WTC11 (cell line): ENCODE results near the gene ZC3H7B. TPM values are rescaled to one million over a fixed set of nuclear protein-coding genes. Genes with fewer than 3 reads are reported as not detected.

Source experiments
- ATAC-seq: fragments of 200-7000 bp; cut with Tn5 transposase; 2 replicates; pipeline ENCODE4 v1.10.0; 2021; ENCODE audit warnings: mild to moderate bottlenecking, moderate library complexity
- CTCF ChIA-PET: fragments of 300-600 bp; sonication (Branson Sonifier 250); formaldehyde crosslinking; loops from one replicate; lab custom pipeline; 2021; ENCODE audit warnings: antibody characterized with exemption; lab: Charles Lee
- POLR2A ChIA-PET: fragments of 350-600 bp; sonication (Branson Sonifier 250); formaldehyde crosslinking; loops from one replicate; lab custom pipeline; 2021; ENCODE audit warnings: antibody characterized with exemption; lab: Charles Lee
- DNase-seq: peaks from one replicate; pipeline ENCODE4 v3.0.0; 2021; ENCODE audit warnings: low spot score
- H3K27ac Mint-ChIP-seq: 2 replicates; pipeline ENCODE4 v1.8.0; 2021; ENCODE audit warnings: mixed read lengths
- H3K27me3 Mint-ChIP-seq: 2 replicates; pipeline ENCODE4 v1.8.0; 2021; ENCODE audit warnings: low read depth, mild to moderate bottlenecking, moderate library complexity, mixed read lengths
- H3K36me3 Mint-ChIP-seq: 2 replicates; pipeline ENCODE4 v1.8.0; 2021; ENCODE audit warnings: mixed read lengths
- H3K4me1 Mint-ChIP-seq: 2 replicates; pipeline ENCODE4 v1.8.0; 2022; ENCODE audit warnings: mixed read lengths
- H3K4me3 Mint-ChIP-seq: 2 replicates; pipeline ENCODE4 v1.8.0; 2021; ENCODE audit warnings: mild to moderate bottlenecking, moderate library complexity, mixed read lengths
- H3K9me3 Mint-ChIP-seq: 2 replicates; pipeline ENCODE4 v1.8.0; 2021; ENCODE audit warnings: mixed read lengths
- AFF4 ChIP-seq: sonication (generic); formaldehyde crosslinking; IDR thresholded peaks from 2 replicates; pipeline ENCODE4 v1.8.1; 2023; ENCODE audit warnings: mild to moderate bottlenecking, missing genetic modification reagents, borderline replicate concordance
- ATF1 ChIP-seq: sonication (generic); formaldehyde crosslinking; IDR thresholded peaks from 2 replicates; pipeline ENCODE4 v1.8.1; 2023; ENCODE audit warnings: mild to moderate bottlenecking, moderate library complexity, missing genetic modification reagents
- ATF2 ChIP-seq: sonication (generic); formaldehyde crosslinking; IDR thresholded peaks from 2 replicates; pipeline ENCODE4 v1.8.1; 2022; ENCODE audit warnings: low read depth, missing genetic modification reagents, borderline replicate concordance
- CBFB ChIP-seq: sonication (generic); formaldehyde crosslinking; IDR thresholded peaks from 2 replicates; pipeline ENCODE4 v1.8.1; 2022; ENCODE audit warnings: mild to moderate bottlenecking, low read depth, missing genetic modification reagents
- CTCF ChIP-seq: fragments of 200-600 bp; IDR thresholded peaks from 2 replicates; pipeline ENCODE4 v1.8.0; 2022; ENCODE audit warnings: antibody characterized with exemption
- E2F1 ChIP-seq: sonication (generic); formaldehyde crosslinking; IDR thresholded peaks from 2 replicates; pipeline ENCODE4 v1.8.0; 2022; ENCODE audit warnings: mild to moderate bottlenecking, missing genetic modification reagents
- ETV6 ChIP-seq: sonication (generic); formaldehyde crosslinking; IDR thresholded peaks from 2 replicates; pipeline ENCODE4 v1.8.1; 2022; ENCODE audit warnings: mild to moderate bottlenecking, missing genetic modification reagents
- FOXK1 ChIP-seq: sonication (generic); formaldehyde crosslinking; IDR thresholded peaks from 2 replicates; pipeline ENCODE4 v1.8.0; 2022; ENCODE audit warnings: mild to moderate bottlenecking, moderate library complexity, missing genetic modification reagents
- FOXP1 ChIP-seq: sonication (generic); formaldehyde crosslinking; IDR thresholded peaks from 2 replicates; pipeline ENCODE4 v1.8.0; 2022; ENCODE audit warnings: missing genetic modification reagents, mild to moderate bottlenecking, moderate library complexity, borderline replicate concordance
- MAX ChIP-seq: sonication (generic); formaldehyde crosslinking; IDR thresholded peaks from 2 replicates; pipeline ENCODE4 v1.8.0; 2022; ENCODE audit warnings: mild to moderate bottlenecking, missing genetic modification reagents
- NFATC4 ChIP-seq: fragments of 250-450 bp; sonication (Bioruptor Pico); IDR thresholded peaks from 2 replicates; pipeline ENCODE4 v1.9.0; 2021; ENCODE audit warnings: mild to moderate bottlenecking
- NFE2L1 ChIP-seq: sonication (generic); formaldehyde crosslinking; IDR thresholded peaks from 2 replicates; pipeline ENCODE4 v1.8.1; 2023; ENCODE audit warnings: missing genetic modification reagents
- NR2C2 ChIP-seq: sonication (generic); formaldehyde crosslinking; IDR thresholded peaks from 2 replicates; pipeline ENCODE4 v1.8.0; 2022; ENCODE audit warnings: mild to moderate bottlenecking, missing genetic modification reagents
- NR3C1 ChIP-seq: sonication (generic); formaldehyde crosslinking; conservative IDR thresholded peaks from 2 replicates; pipeline ENCODE4 v1.8.1; 2023; ENCODE audit warnings: low read depth, mild to moderate bottlenecking, missing genetic modification reagents
- OVOL2 ChIP-seq: fragments of 250-450 bp; sonication (Bioruptor Pico); IDR thresholded peaks from 2 replicates; pipeline ENCODE4 v1.9.0; 2021; ENCODE audit warnings: mild to moderate bottlenecking, borderline replicate concordance
- TP53 ChIP-seq: sonication (generic); formaldehyde crosslinking; IDR thresholded peaks from 2 replicates; pipeline ENCODE4 v1.8.1; 2023; ENCODE audit warnings: mild to moderate bottlenecking, missing genetic modification reagents
- ZNF121 ChIP-seq: sonication (generic); formaldehyde crosslinking; IDR thresholded peaks from 2 replicates; pipeline ENCODE4 v1.8.0; 2023; ENCODE audit warnings: missing genetic modification reagents
- ZNF512 ChIP-seq: sonication (generic); formaldehyde crosslinking; IDR thresholded peaks from 2 replicates; pipeline ENCODE4 v1.8.1; 2022; ENCODE audit warnings: missing genetic modification reagents, borderline replicate concordance
- total RNA-seq: library from RNA; stranded (reverse); gene quantifications from 3 replicates; pipeline ENCODE4 v1.2.3, GENCODE V29; 2021

Gene ZC3H7B
- total RNA-seq, 1 experiment from 2014 or later, result 64.7 TPM

GRCh38 chr22:41352058-41352457 is 50.7 kb downstream of the ZC3H7B start:
- no peak for ATAC-seq
- peaks cover 35% of the 10 kb centered on the region for H3K36me3 Mint-ChIP-seq
- no peaks in the 10 kb centered on the region for H3K9me3 Mint-ChIP-seq
- ChIA-PET POLR2A (no interaction called here), CTCF (no interaction called here)
- no peaks in the 10 kb centered on the region for H3K27me3 Mint-ChIP-seq
- no peak for DNase-seq
- no peak overlapping the region for H3K4me3 Mint-ChIP-seq
- H3K4me1 Mint-ChIP-seq, result no peaks in the 10 kb centered on the region
- no peak overlapping the region for H3K27ac Mint-ChIP-seq
- no peak for TF ChIP-seq NFATC4
- no peak for TF ChIP-seq CBFB (CRISPR knock-in tag)
- no peak for TF ChIP-seq NR2C2 (CRISPR knock-in tag)
- TF ChIP-seq OVOL2 (CRISPR knock-in tag), result no peak
- TF ChIP-seq ATF1 (CRISPR knock-in tag), result no peak
- TF ChIP-seq FOXK1 (CRISPR knock-in tag), result no peak
- no peak for TF ChIP-seq ZNF121 (CRISPR knock-in tag)

GRCh38 chr22:41353862-41354575 is 52.7 kb downstream of the ZC3H7B start:
- no peaks in the 10 kb centered on the region for H3K27me3 Mint-ChIP-seq
- no peak overlapping the region for H3K27ac Mint-ChIP-seq
- H3K36me3 Mint-ChIP-seq, result peaks cover 29% of the 10 kb centered on the region
- H3K9me3 Mint-ChIP-seq, result no peaks in the 10 kb centered on the region
- no peak for TF ChIP-seq TP53 (CRISPR knock-in tag)
- TF ChIP-seq ZNF121 (CRISPR knock-in tag), result peak; percentile 84
- DNase-seq, result no peak
- no peak overlapping the region for H3K4me3 Mint-ChIP-seq
- CTCF ChIA-PET, result no interaction called here
- no peaks in the 10 kb centered on the region; the same call in 1 of the 2 replicates for H3K4me1 Mint-ChIP-seq
- POLR2A ChIA-PET, result interaction anchor here (0.7 kb wide), 1 partner anchor 17 kb away, joined by 6 read pairs; no protein-coding TSS in a partner anchor
- ATAC-seq, result no peak

GRCh38 chr22:41354979-41355378 is 53.7 kb downstream of the ZC3H7B start:
- Mint-ChIP-seq H3K4me1 (peaks cover 7% of the 10 kb centered on the region), H3K36me3 (peaks cover 25% of the 10 kb centered on the region), H3K4me3 (no peak overlapping the region), H3K27ac (0 out of 2 replicates have a peak overlapping the region, but pooled peaks have one; percentile 41), H3K27me3 (no peaks in the 10 kb centered on the region), H3K9me3 (no peaks in the 10 kb centered on the region)
- DNase-seq (no peak), ATAC-seq (no peak)
- POLR2A ChIA-PET, result no interaction called here
- no peak for TF ChIP-seq ZNF121 (CRISPR knock-in tag)
- no peak for TF ChIP-seq NFE2L1 (CRISPR knock-in tag)
- no peak for TF ChIP-seq FOXP1
- no peak for TF ChIP-seq ATF1 (CRISPR knock-in tag)
- no peak for TF ChIP-seq E2F1 (CRISPR knock-in tag)
- CTCF ChIA-PET, result no interaction called here

- peaks cover 16% of the 10 kb centered on the region for H3K36me3 Mint-ChIP-seq
- H3K4me1 Mint-ChIP-seq, result peaks cover 12% of the 10 kb centered on the region
- no peak for ATAC-seq
- CTCF ChIA-PET, result no interaction called here
- DNase-seq, result no peak
- H3K4me3 Mint-ChIP-seq, result no peak overlapping the region
- no peak overlapping the region for H3K27ac Mint-ChIP-seq
- no peaks in the 10 kb centered on the region for H3K9me3 Mint-ChIP-seq
- POLR2A ChIA-PET, result no interaction called here
- H3K27me3 Mint-ChIP-seq, result no peaks in the 10 kb centered on the region
- TF ChIP-seq AFF4 (CRISPR knock-in tag) (no peak), NR3C1 (CRISPR knock-in tag) (no peak), ATF2 (no peak), NFATC4 (no peak), CBFB (CRISPR knock-in tag) (no peak), CTCF (no peak), ETV6 (CRISPR knock-in tag) (no peak), MAX (CRISPR knock-in tag) (no peak), ZNF512 (CRISPR knock-in tag) (no peak)
These were observed 54.6 kb downstream of the ZC3H7B start for GRCh38 chr22:41355895-41356294.
